HEK293T (cell line): ENCODE data around the gene TBX1.
A peak's percentile ranks its signal among the peaks of the same experiment; 100 is the strongest.

Experiments used
- CTCF ChIA-PET: fragments of 350-600 bp; formaldehyde crosslinking; extraction: SDS; loops from one replicate; lab custom pipeline; 2021; ENCODE audit warnings: antibody characterized with exemption, inconsistent platforms; lab: Yijun Ruan, JAX
- POLR2A ChIA-PET: fragments of 350-600 bp; formaldehyde crosslinking; extraction: SDS; loops from one replicate; lab custom pipeline; 2020; ENCODE audit warnings: antibody characterized with exemption, inconsistent platforms; lab: Yijun Ruan, JAX
- DNase-seq: peaks from one replicate; pipeline ENCODE4 v3.0.0; 2012; ENCODE audit warnings: mixed read lengths; ENCODE audit errors: extremely low spot score
- ARNT ChIP-seq: fragments of 450-650 bp; IDR thresholded peaks from 2 replicates; pipeline ENCODE4 v1.6.1; 2017; ENCODE audit warnings: mild to moderate bottlenecking
- BHLHE40 ChIP-seq: fragments of 450-650 bp; IDR thresholded peaks from 2 replicates; pipeline ENCODE4 v1.6.1; 2016; ENCODE audit warnings: mild to moderate bottlenecking, moderate library complexity, borderline replicate concordance
- CTBP1 ChIP-seq: fragments of 450-650 bp; IDR thresholded peaks from 2 replicates; pipeline ENCODE4 v1.6.1; 2016; ENCODE audit warnings: borderline replicate concordance
- ELF4 ChIP-seq: fragments of 450-650 bp; IDR thresholded peaks from 2 replicates; pipeline ENCODE4 v1.6.1; 2017; ENCODE audit warnings: antibody characterized with exemption
- FOXA1 ChIP-seq: fragments of 450-650 bp; IDR thresholded peaks from 2 replicates; pipeline ENCODE4 v1.6.1; 2016; ENCODE audit warnings: mild to moderate bottlenecking
- FOXK2 ChIP-seq: fragments of 450-650 bp; IDR thresholded peaks from 2 replicates; pipeline ENCODE4 v1.6.1; 2016; ENCODE audit warnings: mild to moderate bottlenecking
- FOXM1 ChIP-seq: fragments of 450-650 bp; IDR thresholded peaks from 2 replicates; pipeline ENCODE4 v1.6.1; 2017; ENCODE audit warnings: mild to moderate bottlenecking, borderline replicate concordance
- HDGF ChIP-seq: fragments of 450-650 bp; IDR thresholded peaks from 2 replicates; pipeline ENCODE4 v1.6.1; 2017; ENCODE audit warnings: antibody characterized with exemption, borderline replicate concordance
- L3MBTL2 ChIP-seq: fragments of 450-650 bp; conservative IDR thresholded peaks from 2 replicates; pipeline ENCODE4 v1.6.1; 2016; ENCODE audit warnings: mild to moderate bottlenecking
- LEF1 ChIP-seq: fragments of 450-650 bp; IDR thresholded peaks from 2 replicates; pipeline ENCODE4 v1.6.1; 2017; ENCODE audit warnings: mild to moderate bottlenecking, borderline replicate concordance
- NFRKB ChIP-seq: fragments of 450-650 bp; IDR thresholded peaks from 2 replicates; pipeline ENCODE4 v1.6.1; 2016; ENCODE audit warnings: mild to moderate bottlenecking, moderate library complexity
- SP1 ChIP-seq: fragments of 450-650 bp; IDR thresholded peaks from 2 replicates; pipeline ENCODE4 v1.6.1; 2017
- SUZ12 ChIP-seq: fragments of 450-650 bp; IDR thresholded peaks from 2 replicates; pipeline ENCODE4 v1.6.1; 2016; ENCODE audit warnings: mild to moderate bottlenecking
- TARDBP ChIP-seq: fragments of 450-650 bp; IDR thresholded peaks from 2 replicates; pipeline ENCODE4 v1.6.1; 2016
- ZNF384 ChIP-seq: fragments of 450-650 bp; IDR thresholded peaks from 2 replicates; pipeline ENCODE4 v1.6.1; 2016
- TF ChIP-seq, protein P1 (sequence below): fragments of 450-650 bp; IDR thresholded peaks from 2 replicates; pipeline ENCODE4 v1.6.1; 2016

Gene TBX1

DNA sequence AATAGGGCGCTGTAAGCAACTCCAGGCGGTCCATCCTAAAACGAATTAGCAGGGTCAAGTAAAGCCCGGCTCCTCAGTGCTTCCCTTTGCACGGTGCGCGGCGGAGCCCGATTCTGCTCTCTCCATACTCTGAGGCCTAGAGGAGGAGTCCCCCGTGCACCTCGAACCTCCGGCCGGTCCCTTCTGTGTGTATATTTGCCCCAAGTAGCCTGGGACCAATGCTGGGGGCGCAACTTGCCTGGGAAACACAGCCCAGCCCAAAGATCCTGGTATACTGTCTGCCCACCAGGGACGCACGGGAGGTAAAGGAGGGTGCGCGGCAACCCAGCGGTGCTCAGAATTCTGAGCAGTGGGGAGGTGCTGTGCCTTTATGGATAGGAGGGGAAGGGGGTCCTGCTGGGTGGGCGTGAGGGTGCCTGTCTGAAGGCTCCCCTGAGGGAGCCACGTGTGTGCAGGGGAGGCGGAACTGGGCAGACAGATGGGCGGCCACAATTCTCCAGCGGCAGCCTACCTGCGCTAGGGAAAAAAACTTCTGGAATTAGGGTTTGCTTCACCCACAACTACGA lies 4.8 kb upstream of the TBX1 start:
- ChIA-PET CTCF (interaction anchor here (1.0 kb wide), 1 partner anchor 25 kb away, joined by 5 read pairs; no protein-coding TSS in a partner anchor), POLR2A (no interaction called here)
- no peak for TF ChIP-seq SP1
- TF ChIP-seq ARNT = no peak
- TF ChIP-seq ZNF384 = no peak
- TF ChIP-seq TARDBP = no peak
- no peak for TF ChIP-seq FOXA1
- no peak for TF ChIP-seq SUZ12
- TF ChIP-seq NFRKB = no peak
- TF ChIP-seq HDGF = no peak
- TF ChIP-seq ELF4 = no peak
- TF ChIP-seq, protein P1, sequence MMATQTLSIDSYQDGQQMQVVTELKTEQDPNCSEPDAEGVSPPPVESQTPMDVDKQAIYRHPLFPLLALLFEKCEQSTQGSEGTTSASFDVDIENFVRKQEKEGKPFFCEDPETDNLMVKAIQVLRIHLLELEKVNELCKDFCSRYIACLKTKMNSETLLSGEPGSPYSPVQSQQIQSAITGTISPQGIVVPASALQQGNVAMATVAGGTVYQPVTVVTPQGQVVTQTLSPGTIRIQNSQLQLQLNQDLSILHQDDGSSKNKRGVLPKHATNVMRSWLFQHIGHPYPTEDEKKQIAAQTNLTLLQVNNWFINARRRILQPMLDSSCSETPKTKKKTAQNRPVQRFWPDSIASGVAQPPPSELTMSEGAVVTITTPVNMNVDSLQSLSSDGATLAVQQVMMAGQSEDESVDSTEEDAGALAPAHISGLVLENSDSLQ = no peak
- TF ChIP-seq FOXM1 = no peak
- no peak for TF ChIP-seq BHLHE40
- no peak for TF ChIP-seq L3MBTL2
- TF ChIP-seq LEF1 = no peak
- TF ChIP-seq FOXK2 = no peak
- no peak for TF ChIP-seq CTBP1
- no peak for DNase-seq

DNA sequence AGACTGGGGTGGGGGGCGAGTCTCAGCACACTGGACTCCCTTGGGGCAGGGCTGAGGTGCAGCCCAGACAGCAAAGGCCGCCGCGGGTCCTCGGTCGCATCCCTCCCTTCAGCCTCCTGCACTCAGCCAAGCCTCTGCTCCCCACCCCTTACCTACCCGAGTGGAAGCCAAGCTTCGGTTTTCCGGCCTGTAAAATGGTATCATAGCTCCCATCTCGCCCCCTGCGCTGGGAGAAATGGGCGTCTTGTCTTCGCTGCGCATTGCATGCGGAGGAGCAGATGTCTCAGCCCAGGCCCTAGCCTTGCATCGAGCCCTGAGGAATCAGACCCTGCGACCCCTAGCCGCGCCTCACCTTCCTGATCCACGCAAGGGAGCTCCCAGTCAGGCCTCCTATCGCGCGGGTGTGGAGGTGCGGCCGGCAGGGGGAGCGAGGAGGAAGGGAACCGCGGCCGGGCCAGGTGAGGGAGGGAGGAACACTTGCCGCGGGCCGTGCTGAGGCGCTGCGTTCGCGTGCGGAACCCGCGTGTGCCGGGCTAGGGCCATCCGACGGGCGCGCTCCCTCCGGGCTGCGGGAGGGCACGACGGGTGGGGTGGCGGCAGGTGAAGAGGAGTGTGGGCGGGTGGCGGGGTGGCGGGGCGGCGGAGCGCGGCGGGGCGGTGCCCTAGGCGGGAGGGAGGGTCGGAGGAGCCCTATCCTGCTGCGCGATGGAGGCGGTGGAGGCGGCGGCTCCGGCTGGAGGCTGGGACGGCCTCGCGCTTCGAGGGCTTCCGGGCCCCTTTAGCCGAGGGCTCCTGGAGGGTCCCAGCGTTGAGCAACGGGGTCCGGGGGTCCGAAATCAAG lies 4.1 kb upstream of the TBX1 start:
- TF ChIP-seq HDGF (no peak), FOXM1 (no peak), ARNT (no peak), CTBP1 (no peak), FOXK2 (no peak), NFRKB (no peak), ELF4 (no peak), FOXA1 (no peak), SP1 (no peak), ZNF384 (no peak), SUZ12 (no peak), LEF1 (no peak), L3MBTL2 (no peak)
- TF ChIP-seq, protein P1 = no peak
- POLR2A ChIA-PET = no interaction called here
- peak; percentile 73 for DNase-seq
- CTCF ChIA-PET = interaction anchor here (0.7 to 1.0 kb wide), 2 partner anchors 26 to 179 kb away, joined by 3 to 5 read pairs; no protein-coding TSS in a partner anchor

GRCh38 chr22:19757140-19757984 lies 3.2 kb upstream of the TBX1 start:
- CTCF ChIA-PET = interaction anchor here (0.7 to 1.1 kb wide), 3 partner anchors 27 to 178 kb away, joined by 3 to 5 read pairs (median 5); no protein-coding TSS in a partner anchor
- DNase-seq = no peak
- TF ChIP-seq TARDBP (no peak), NFRKB (no peak), ELF4 (no peak), HDGF (no peak), FOXA1 (no peak)
- POLR2A ChIA-PET = no interaction called here

GRCh38 chr22:19757985-19758895 lies 2.3 kb upstream of the TBX1 start:
- TF ChIP-seq ELF4 (no peak), NFRKB (no peak), L3MBTL2 (no peak), FOXA1 (no peak), SUZ12 (no peak), TARDBP (no peak), ZNF384 (no peak), CTBP1 (no peak), HDGF (no peak), SP1 (no peak)
- ChIA-PET POLR2A (interaction anchor here (1.4 kb wide), 1 partner anchor 97 kb away, joined by 3 read pairs; no protein-coding TSS in a partner anchor), CTCF (interaction anchor here (1.1 kb wide), 1 partner anchor 28 kb away, joined by 5 read pairs; no protein-coding TSS in a partner anchor)

GRCh38 chr22:19758896-19759426 lies 1.6 kb upstream of the TBX1 start:
- ChIA-PET POLR2A (interaction anchor here (1.4 kb wide), 1 partner anchor 97 kb away, joined by 3 read pairs; no protein-coding TSS in a partner anchor), CTCF (no interaction called here)
- TF ChIP-seq, protein P1 = no peak
- TF ChIP-seq FOXM1 = no peak
- TF ChIP-seq NFRKB = no peak
- TF ChIP-seq FOXA1 = no peak
- TF ChIP-seq FOXK2 = no peak
- TF ChIP-seq TARDBP = no peak
- TF ChIP-seq LEF1 = no peak
- no peak for TF ChIP-seq HDGF
- no peak for TF ChIP-seq ZNF384
- no peak for DNase-seq

More at GRCh38 chr22:19757985-19758895, 2.3 kb upstream of the TBX1 start:
- no peak for DNase-seq
